Caco-2 (cell line): ENCODE measurements around the gene MAMDC2. TPM values are rescaled to one million over a fixed set of nuclear protein-coding genes. Genes with fewer than 3 reads are reported as not detected.
A peak's percentile ranks its signal among the peaks of the same experiment; 100 is the strongest.

ENCODE experiments used
- BruUV-seq: library from RNA; stranded (reverse); fragments of 400-500 nt; replicated peaks from 2 replicates; lab custom pipeline; 2021; lab: Mats Ljungman, UMichigan
- CTCF ChIA-PET: fragments of 300-600 bp; sonication (Branson Sonifier 250); formaldehyde crosslinking; loops from one replicate; lab custom pipeline; 2022; ENCODE audit warnings: antibody characterized with exemption; lab: Charles Lee
- POLR2A ChIA-PET: fragments of 300-600 bp; sonication (Branson Sonifier 250); formaldehyde crosslinking; loops from one replicate; lab custom pipeline; 2022; ENCODE audit warnings: antibody characterized with exemption; lab: Charles Lee
- DNase-seq, 2 experiments: peaks; one replicate each; pipeline versions ENCODE4 v3.0.0 to v3.0.0-alpha.2; 2020 to 2022
- H3K27me3 ChIP-seq: replicated peaks from 2 replicates; pipeline ENCODE4 v1.6.0; 2011; ENCODE audit warnings: low read length; ENCODE audit not compliant: control insufficient read depth, insufficient read depth
- H3K36me3 ChIP-seq: 2 replicates; pipeline ENCODE4 v1.5.1; 2011; ENCODE audit warnings: low read length; ENCODE audit not compliant: control insufficient read depth, insufficient read depth
- H3K4me1 ChIP-seq: fragments of 250-450 bp; sonication (Bioruptor Pico); 2 replicates; pipeline ENCODE4 v1.5.1; 2020; ENCODE audit warnings: mild to moderate bottlenecking
- H3K4me3 ChIP-seq: 2 replicates; pipeline ENCODE4 v1.5.1; 2011; ENCODE audit warnings: low read depth, mild to moderate bottlenecking, control low read depth, low read length
- H3K9me3 ChIP-seq: fragments of 250-450 bp; sonication (Bioruptor Pico); 2 replicates; pipeline ENCODE4 v1.5.1; 2020; ENCODE audit warnings: mild to moderate bottlenecking, moderate library complexity
- H3K27ac Mint-ChIP-seq: one replicate; pipeline ENCODE4 v1.8.0; 2022; ENCODE audit warnings: mixed read lengths; ENCODE audit not compliant: unreplicated experiment
- H3K27me3 Mint-ChIP-seq: one replicate; pipeline ENCODE4 v1.8.0; 2022; ENCODE audit warnings: mixed read lengths; ENCODE audit not compliant: insufficient read depth, unreplicated experiment
- H3K36me3 Mint-ChIP-seq: one replicate; pipeline ENCODE4 v1.8.0; 2022; ENCODE audit warnings: mild to moderate bottlenecking, mixed read lengths; ENCODE audit not compliant: insufficient read depth, unreplicated experiment
- H3K4me1 Mint-ChIP-seq: one replicate; pipeline ENCODE4 v1.8.0; 2022; ENCODE audit warnings: low read depth, mixed read lengths; ENCODE audit not compliant: unreplicated experiment
- H3K4me3 Mint-ChIP-seq: one replicate; pipeline ENCODE4 v1.8.0; 2022; ENCODE audit warnings: mild to moderate bottlenecking, moderate library complexity, mixed read lengths; ENCODE audit not compliant: unreplicated experiment
- H3K9me3 Mint-ChIP-seq: one replicate; pipeline ENCODE4 v1.8.0; 2022; ENCODE audit warnings: mixed read lengths; ENCODE audit not compliant: unreplicated experiment
- CTCF ChIP-seq, 2 experiments: fragments of 200-600 bp in 1 of 2; IDR thresholded peaks; 1 replicate in 1 of 2; 2 replicates in 1 of 2; pipeline versions ENCODE4 v1.5.1 to v1.8.0; 2011 to 2022; ENCODE audit warnings: antibody characterized with exemption in 1 of 2, control low read depth in 1 of 2, inconsistent platforms in 1 of 2, low read depth in 1 of 2, low read length in 1 of 2, mild to moderate bottlenecking in 1 of 2, moderate library complexity in 1 of 2; ENCODE audit not compliant: insufficient read depth in 1 of 2, severe bottlenecking in 1 of 2, unreplicated experiment in 1 of 2
- intact Hi-C: fragments of 100-400 bp; cut with micrococcal nuclease; formaldehyde crosslinking; loops from one replicate; pipeline ENCODE4 v1.10.0; 2022; ENCODE audit not compliant: unreplicated experiment
- total RNA-seq: library from RNA; stranded (reverse); gene quantifications from 2 replicates; pipeline ENCODE4 v1.2.3, GENCODE V29; 2022

MAMDC2 gene
- total RNA-seq, 1 experiment from 2014 or later: not detected

GRCh38 chr9:70081120-70081495 is 37.5 kb downstream of the MAMDC2 start:
- intact Hi-C loops: no loop called here
- ChIA-PET CTCF (no interaction called here), POLR2A (no interaction called here)
- H3K27me3 Mint-ChIP-seq: no peaks in the 10 kb centered on the region
- no peaks in the 10 kb centered on the region for H3K4me1 Mint-ChIP-seq
- no peaks in the 10 kb centered on the region for H3K36me3 Mint-ChIP-seq
- no peak for TF ChIP-seq CTCF (IDR thresholded peaks at IDR 0.05; ENCODE audit: insufficient read depth in 1 of 2, low read depth in 1 of 2, low read length in 1 of 2, severe bottlenecking in 1 of 2, unreplicated experiment in 1 of 2)
- H3K27ac Mint-ChIP-seq: no peak overlapping the region
- DNase-seq: no peak
- Histone ChIP-seq H3K4me1 (no peaks in the 10 kb centered on the region), H3K27me3 (no peaks in the 10 kb centered on the region), H3K36me3 (no peaks in the 10 kb centered on the region), H3K4me3 (no peak overlapping the region), H3K9me3 (no peaks in the 10 kb centered on the region)
- BruUV-seq: no TSS peak
- no peak overlapping the region for H3K4me3 Mint-ChIP-seq
- no peaks in the 10 kb centered on the region for H3K9me3 Mint-ChIP-seq

GRCh38 chr9:70083429-70083828 is 39.8 kb downstream of the MAMDC2 start:
- no peak for TF ChIP-seq CTCF (IDR thresholded peaks at IDR 0.05; ENCODE audit: insufficient read depth in 1 of 2, low read depth in 1 of 2, low read length in 1 of 2, severe bottlenecking in 1 of 2, unreplicated experiment in 1 of 2)
- Mint-ChIP-seq H3K9me3 (no peaks in the 10 kb centered on the region), H3K4me1 (no peaks in the 10 kb centered on the region), H3K4me3 (no peak overlapping the region), H3K27ac (no peak overlapping the region), H3K27me3 (no peaks in the 10 kb centered on the region), H3K36me3 (no peaks in the 10 kb centered on the region)
- Histone ChIP-seq H3K27me3 (no peaks in the 10 kb centered on the region), H3K4me1 (no peaks in the 10 kb centered on the region), H3K36me3 (no peaks in the 10 kb centered on the region), H3K9me3 (no peaks in the 10 kb centered on the region), H3K4me3 (no peak overlapping the region)
- CTCF ChIA-PET: no interaction called here
- DNase-seq: no peak
- no TSS peak for BruUV-seq
- intact Hi-C loops: no loop called here
- POLR2A ChIA-PET: no interaction called here

- H3K9me3 ChIP-seq: no peaks in the 10 kb centered on the region
- Mint-ChIP-seq H3K4me1 (no peaks in the 10 kb centered on the region), H3K27me3 (no peaks in the 10 kb centered on the region), H3K36me3 (no peaks in the 10 kb centered on the region), H3K9me3 (no peaks in the 10 kb centered on the region), H3K4me3 (no peak overlapping the region), H3K27ac (no peak overlapping the region)
- intact Hi-C loops: no loop called here
- H3K4me1 ChIP-seq: no peaks in the 10 kb centered on the region
- TF ChIP-seq CTCF (IDR thresholded peaks at IDR 0.05; ENCODE audit: insufficient read depth in 1 of 2, low read depth in 1 of 2, low read length in 1 of 2, severe bottlenecking in 1 of 2, unreplicated experiment in 1 of 2): no peak
- H3K27me3 ChIP-seq: no peaks in the 10 kb centered on the region
- no TSS peak for BruUV-seq
- H3K4me3 ChIP-seq: no peak overlapping the region
- no peaks in the 10 kb centered on the region for H3K36me3 ChIP-seq
- CTCF ChIA-PET: no interaction called here
- DNase-seq: peak in 1 of 2 experiments; percentile 0
- POLR2A ChIA-PET: no interaction called here
These were observed 41.6 kb downstream of the MAMDC2 start for GRCh38 chr9:70085241-70085640.
